Liver (tissue), 9 donors: Measurements from ENCODE around the gene CBFA2T2. TPM values are rescaled to one million over a fixed set of nuclear protein-coding genes. Genes with fewer than 3 reads are reported as not detected.

ENCODE experiments used
- DNase-seq: peaks from one replicate; pipeline ENCODE4 v3.0.0-alpha.2; 2017; ENCODE audit warnings: low spot score
- H3K27ac ChIP-seq, 2 donors: one replicate each; pipeline ENCODE4 v1.7.0; 2013; ENCODE audit warnings: inconsistent platforms in 2 of 2, low read length in 2 of 2, control low read depth in 1 of 2, low read depth in 1 of 2, mild to moderate bottlenecking in 1 of 2
- H3K27me3 ChIP-seq, 4 donors: one replicate each; pipeline versions ENCODE4 v1.6.1 to v1.7.0; 2013; ENCODE audit warnings: low read length in 3 of 4, inconsistent platforms in 1 of 4, mild to moderate bottlenecking in 1 of 4, moderate library complexity in 1 of 4; ENCODE audit not compliant: control insufficient read depth in 4 of 4, insufficient read depth in 4 of 4
- H3K36me3 ChIP-seq, 4 donors: one replicate each; pipeline versions ENCODE4 v1.6.1 to v1.7.0; 2013; ENCODE audit warnings: low read length in 3 of 4, mild to moderate bottlenecking in 3 of 4, low read depth in 1 of 4, moderate library complexity in 1 of 4; ENCODE audit not compliant: control insufficient read depth in 4 of 4, insufficient read depth in 3 of 4
- H3K4me1 ChIP-seq, 4 donors: one replicate each; pipeline versions ENCODE4 v1.6.1 to v1.7.0; 2013; ENCODE audit warnings: low read length in 3 of 4, mild to moderate bottlenecking in 3 of 4, moderate library complexity in 1 of 4; ENCODE audit not compliant: control insufficient read depth in 4 of 4, insufficient read depth in 4 of 4
- H3K4me3 ChIP-seq, 3 donors: one replicate each; pipeline versions ENCODE4 v1.6.1 to v1.7.0; 2013; ENCODE audit warnings: low read length in 3 of 3, control low read depth in 1 of 3, low read depth in 1 of 3, mild to moderate bottlenecking in 1 of 3
- H3K9ac ChIP-seq, 2 donors: one replicate each; pipeline ENCODE4 v1.7.0; 2013; ENCODE audit warnings: low read length in 2 of 2, mild to moderate bottlenecking in 2 of 2, moderate library complexity in 2 of 2, control low read depth in 1 of 2, low read depth in 1 of 2
- H3K9me3 ChIP-seq, 4 donors: one replicate each; pipeline versions ENCODE4 v1.6.1 to v1.7.0; 2013; ENCODE audit warnings: low read length in 3 of 4; ENCODE audit not compliant: control insufficient read depth in 4 of 4
- ATF3 ChIP-seq: IDR thresholded peaks from 2 replicates; pipeline ENCODE4 v1.6.1; 2016; ENCODE audit warnings: antibody characterized with exemption
- CTCF ChIP-seq: fragments of 150-350 bp; IDR thresholded peaks from 2 replicates; pipeline ENCODE4 v1.5.1; 2017; ENCODE audit warnings: improper control_type of control experiment, low read depth, low read length; ENCODE audit not compliant: missing input control
- EGR1 ChIP-seq, 2 donors: IDR thresholded peaks; 2 replicates each; pipeline ENCODE4 v1.6.1; 2016 to 2018; ENCODE audit warnings: antibody characterized with exemption in 2 of 2, low read depth in 2 of 2
- FOXA1 ChIP-seq: IDR thresholded peaks from 2 replicates; pipeline ENCODE4 v1.6.1; 2016; ENCODE audit warnings: antibody characterized with exemption
- FOXA2 ChIP-seq: IDR thresholded peaks from 2 replicates; pipeline ENCODE4 v1.6.1; 2016; ENCODE audit warnings: antibody characterized with exemption
- GABPA ChIP-seq, 2 donors: IDR thresholded peaks in 1 of 2; conservative IDR thresholded peaks in 1 of 2; 2 replicates each; pipeline ENCODE4 v1.6.1; 2016; ENCODE audit warnings: antibody characterized with exemption in 2 of 2, mild to moderate bottlenecking in 1 of 2, moderate library complexity in 1 of 2
- HNF4A ChIP-seq, 2 donors: conservative IDR thresholded peaks; 2 replicates each; pipeline ENCODE4 v1.6.1; 2016; ENCODE audit warnings: antibody characterized with exemption in 2 of 2, mild to moderate bottlenecking in 2 of 2
- HNF4G ChIP-seq: IDR thresholded peaks from 2 replicates; pipeline ENCODE4 v1.6.1; 2016; ENCODE audit warnings: antibody characterized with exemption
- JUND ChIP-seq, 2 donors: IDR thresholded peaks; 2 replicates each; pipeline ENCODE4 v1.6.1; 2016; ENCODE audit warnings: antibody characterized with exemption in 2 of 2
- MAX ChIP-seq: IDR thresholded peaks from 2 replicates; pipeline ENCODE4 v1.6.1; 2016; ENCODE audit warnings: antibody characterized with exemption
- NR2F2 ChIP-seq: IDR thresholded peaks from 2 replicates; pipeline ENCODE4 v1.6.1; 2016; ENCODE audit warnings: antibody characterized with exemption
- RAD21 ChIP-seq, 2 donors: IDR thresholded peaks; 2 replicates each; pipeline ENCODE4 v1.6.1; 2016; ENCODE audit warnings: antibody characterized with exemption in 2 of 2, mild to moderate bottlenecking in 2 of 2
- REST ChIP-seq: IDR thresholded peaks from 2 replicates; pipeline ENCODE4 v1.6.1; 2016; ENCODE audit warnings: antibody characterized with exemption, mild to moderate bottlenecking
- RXRA ChIP-seq, 2 donors: IDR thresholded peaks; 2 replicates each; pipeline ENCODE4 v1.6.1; 2017 to 2018; ENCODE audit warnings: antibody characterized with exemption in 2 of 2, mild to moderate bottlenecking in 1 of 2
- SP1 ChIP-seq: IDR thresholded peaks from 2 replicates; pipeline ENCODE4 v1.6.1; 2018; ENCODE audit warnings: antibody characterized with exemption, mild to moderate bottlenecking
- TAF1 ChIP-seq: conservative IDR thresholded peaks from 2 replicates; pipeline ENCODE4 v1.6.1; 2016; ENCODE audit warnings: antibody characterized with exemption, mild to moderate bottlenecking
- YY1 ChIP-seq: IDR thresholded peaks from 2 replicates; pipeline ENCODE4 v1.6.1; 2016; ENCODE audit warnings: antibody characterized with exemption, mild to moderate bottlenecking
- ZBTB33 ChIP-seq: IDR thresholded peaks from 2 replicates; pipeline ENCODE4 v1.6.1; 2016; ENCODE audit warnings: antibody characterized with exemption
- WGBS: extraction: QIAGEN DNeasy Blood & Tissue Kit; methylation state at CpG from one replicate; pipeline ENCODE4 v1.1.7; 2013; 5-methylcytosine and 5-hydroxymethylcytosine counted together
- polyA plus RNA-seq, 2 donors: library from polyadenylated mRNA; stranded (reverse) in 1 of 2; unstranded in 1 of 2; fragments of 200-250 nt in 1 of 2; fragments of >200 nt in 1 of 2; fragmentation: Nextera tagmentation in 1 of 2; extraction: Ambion mirVana in 1 of 2; gene quantifications; one replicate each; pipeline versions ENCODE4 v1.2.1 to v1.2.3, GENCODE V29; 2013 to 2015
- total RNA-seq, 2 donors: library from RNA; depleted of rRNA; stranded (reverse); fragments of >200 nt; gene quantifications; one replicate each; pipeline ENCODE4 v1.2.3, GENCODE V29; 2014
- donor health status: healthy.
- donor health status: healthy.
- donor health status: healthy.
- donor health status: healthy.
- donor health status: healthy.

Gene CBFA2T2
- total and polyA plus RNA-seq, 4 donors: 2.0 to 5.5 (median 5.3) TPM

- H3K27me3 ChIP-seq: no peaks in the 10 kb centered on the region
- H3K9ac ChIP-seq: no peak overlapping the region
- H3K36me3 ChIP-seq: peaks cover 4 to 12% (median 8%) of the 10 kb centered on the region in 4 donors
- TF ChIP-seq GABPA (IDR thresholded peaks at IDR 0.05 in 1 of 2, conservative IDR thresholded peaks at IDR 0.05 in 1 of 2) (no peak), FOXA2 (no peak), RAD21 (IDR thresholded peaks at IDR 0.05) (no peak), HNF4G (no peak), FOXA1 (no peak), JUND (IDR thresholded peaks at IDR 0.05) (no peak), REST (no peak), SP1 (no peak), RXRA (IDR thresholded peaks at IDR 0.05) (no peak), HNF4A (conservative IDR thresholded peaks at IDR 0.05) (no peak), MAX (no peak), ZBTB33 (no peak), CTCF (no peak), NR2F2 (no peak), TAF1 (no peak), EGR1 (IDR thresholded peaks at IDR 0.05; ENCODE audit: low read depth in 2 of 2) (no peak), YY1 (no peak), ATF3 (no peak)
- H3K27ac ChIP-seq: no peak overlapping the region
- 88% methylated on average over 19 of the region's 19 CpGs for WGBS
- peaks cover 0 to 36% (median 30%) of the 10 kb centered on the region in 4 donors for H3K4me1 ChIP-seq
- H3K9me3 ChIP-seq: no peaks in the 10 kb centered on the region
- no peak overlapping the region for H3K4me3 ChIP-seq
- DNase-seq: no peak
Observed at GRCh38 chr20:33649201-33649681, 159.3 kb downstream of the CBFA2T2 start.
